ENCODE data around the gene MLLT6.

MLLT6 gene

DNA sequence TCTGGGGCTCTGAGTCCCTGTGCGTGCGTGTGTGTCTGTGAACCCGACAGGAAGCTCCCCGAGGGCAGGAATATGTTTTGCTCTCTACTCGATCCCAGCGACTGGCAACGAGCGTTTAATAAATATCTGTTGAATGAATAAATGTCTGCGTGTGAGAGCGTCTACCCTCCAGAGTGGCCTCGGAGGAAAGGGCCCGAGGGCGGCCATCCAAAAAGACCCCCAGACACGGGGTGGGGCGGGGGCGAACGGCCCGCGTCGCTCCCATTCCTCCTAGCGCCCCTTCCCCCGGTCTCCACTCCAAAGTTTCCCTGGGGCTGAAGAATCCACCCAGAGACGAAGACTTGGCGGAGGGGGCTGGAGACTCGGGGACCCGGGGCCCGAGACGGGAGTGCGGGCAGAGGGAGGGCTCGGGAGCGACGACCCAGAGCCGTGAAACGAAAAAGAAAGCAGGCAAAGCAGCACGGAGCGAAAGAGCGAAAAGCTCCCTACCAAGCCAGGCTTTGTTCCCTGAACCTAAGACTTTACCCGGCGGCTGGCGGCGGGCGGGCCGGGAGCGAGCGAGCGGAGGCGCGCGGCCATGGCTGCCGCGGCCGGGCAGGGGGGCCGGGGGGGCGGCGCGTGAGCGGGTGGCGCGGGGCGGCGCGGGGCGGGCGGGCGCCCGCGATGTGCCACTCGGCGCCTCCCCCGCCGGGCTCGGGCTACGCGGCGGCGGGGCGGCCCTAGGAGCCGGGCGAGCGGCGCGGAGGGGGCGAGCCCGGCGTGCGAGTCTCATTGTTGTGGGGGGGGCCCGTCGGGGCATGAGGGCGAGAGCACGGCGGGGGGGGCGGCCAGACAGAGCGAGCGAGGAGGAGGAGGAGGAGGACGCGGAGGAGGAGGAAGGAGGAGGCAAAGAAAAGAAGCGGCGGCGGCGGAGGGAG lies at the start of gene MLLT6:
Gene MLLT6, plus strand, starts transcription at position 668 of the 917 bp plus-strand sequence. CDS start 360 bp downstream, outside the sequence.
- DNase-seq, result peak; percentile 80

- DNase-seq, result no peak
These were observed 47.9 kb upstream of the MLLT6 start for GRCh38 chr17:38656959-38657823.

DNA sequence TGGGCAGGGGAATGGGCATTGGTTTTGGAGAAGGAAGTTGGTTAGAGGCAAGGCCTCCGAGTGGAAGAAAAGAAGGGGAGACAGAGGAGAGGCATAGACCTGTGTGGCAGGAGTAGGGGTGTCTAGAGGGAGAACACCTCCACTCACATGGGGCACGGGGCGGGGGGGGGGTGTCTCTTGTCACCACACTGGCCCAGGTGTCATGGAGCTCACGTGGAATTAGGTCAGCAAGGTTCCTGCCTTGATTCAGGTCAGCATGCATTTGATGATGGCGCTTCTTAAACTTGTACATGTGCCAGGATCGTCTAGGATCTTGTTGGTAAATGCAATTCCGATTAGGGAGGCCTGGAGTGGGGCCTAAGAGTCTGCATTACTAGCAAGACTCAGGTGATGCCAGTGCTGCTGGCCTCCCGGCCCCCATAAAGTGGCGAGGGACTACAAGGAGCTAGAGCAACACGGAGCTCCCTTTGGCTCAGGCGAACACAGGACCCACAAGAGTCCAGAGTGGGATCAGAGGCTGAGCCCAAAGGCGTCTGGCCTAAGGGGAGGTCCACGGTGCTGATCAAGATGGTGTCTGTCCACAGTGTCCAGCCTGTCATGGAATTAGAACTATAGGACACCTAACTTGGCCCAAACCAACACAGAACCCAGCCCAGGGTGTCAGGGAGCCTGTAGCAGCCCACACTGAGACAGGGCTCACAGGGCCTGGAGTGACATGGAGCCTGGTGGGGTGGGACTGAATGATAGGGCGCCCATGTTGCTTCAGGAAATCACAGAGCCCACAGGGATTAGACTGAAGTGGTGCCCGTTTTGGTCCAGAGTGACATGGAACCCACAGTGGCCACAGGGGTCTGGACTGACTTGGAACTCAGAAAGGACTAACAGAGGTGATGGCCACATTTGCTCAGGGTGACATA lies 47.0 kb upstream of the MLLT6 start:
- no peak for DNase-seq

GRCh38 chr17:38658741-38659345 lies 46.2 kb upstream of the MLLT6 start:
- no peak for DNase-seq

- DNase-seq, result no peak
These were observed 45.7 kb upstream of the MLLT6 start for GRCh38 chr17:38659415-38659814.

- no peak for DNase-seq
These were observed 44.7 kb upstream of the MLLT6 start for GRCh38 chr17:38660097-38661025.

DNA sequence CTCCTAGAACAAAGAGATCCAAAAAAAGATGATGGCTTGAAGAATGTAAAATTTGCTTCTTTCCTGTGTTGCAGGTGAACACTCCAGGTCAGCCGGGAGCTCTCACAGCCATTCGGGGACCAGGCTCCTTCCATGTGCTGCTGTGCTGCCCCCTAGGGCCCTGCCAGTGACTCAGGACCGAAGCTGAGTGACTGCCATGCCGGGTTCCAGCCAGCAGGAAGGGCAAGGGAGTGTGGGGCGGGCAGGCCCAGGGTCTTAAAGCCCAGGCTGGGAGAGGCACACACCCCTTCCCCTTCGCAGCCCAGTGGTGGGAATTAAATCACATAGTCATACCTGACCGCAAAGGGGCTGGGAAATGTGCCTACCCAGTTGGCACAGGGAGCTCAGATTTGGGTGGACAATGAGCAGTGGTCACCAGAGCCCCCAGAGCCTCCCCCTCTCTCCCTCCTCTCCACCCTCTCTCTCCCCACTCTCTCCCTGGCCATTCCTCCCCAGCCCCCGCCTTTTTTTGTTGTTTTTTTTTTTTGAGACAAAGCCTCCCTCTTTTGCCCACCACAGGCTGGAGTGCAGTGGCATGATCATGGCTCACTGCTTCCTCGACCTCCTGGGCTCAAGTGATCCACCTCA lies 41.8 kb upstream of the MLLT6 start:
- peak; percentile 80 for DNase-seq

DNA sequence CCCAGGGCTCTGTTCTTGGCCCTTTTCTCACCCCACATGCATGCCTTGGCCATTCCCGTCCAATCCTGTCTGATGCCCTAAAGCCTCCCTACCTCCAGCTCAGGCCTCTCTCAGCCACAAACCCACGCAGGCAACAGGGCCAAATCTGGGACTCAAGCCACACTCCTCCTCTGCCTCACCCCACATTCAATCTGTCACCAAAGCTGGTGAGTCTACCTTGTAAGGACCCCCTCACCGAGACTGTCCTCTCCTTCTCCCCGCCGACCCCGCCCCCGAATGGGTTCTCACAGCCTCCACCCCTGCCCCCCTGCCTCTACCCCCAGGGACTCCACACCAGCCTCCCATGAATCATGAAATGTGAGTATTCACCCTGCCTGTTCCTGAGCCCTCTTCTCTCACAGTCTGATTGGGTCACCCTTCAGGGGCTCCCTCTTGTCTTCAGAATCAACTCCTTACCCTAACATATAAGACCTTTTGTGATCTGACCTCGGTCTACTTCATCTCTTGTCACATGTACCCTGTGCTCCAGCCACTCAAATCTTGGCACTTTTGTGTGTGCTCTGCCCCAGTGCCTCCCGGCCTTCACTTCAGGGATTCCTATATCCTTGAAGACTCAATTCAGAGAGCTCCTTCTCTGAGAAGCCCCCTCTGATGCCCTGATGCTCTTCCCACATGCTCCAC lies 41.0 kb upstream of the MLLT6 start:
- no peak for DNase-seq

DNA sequence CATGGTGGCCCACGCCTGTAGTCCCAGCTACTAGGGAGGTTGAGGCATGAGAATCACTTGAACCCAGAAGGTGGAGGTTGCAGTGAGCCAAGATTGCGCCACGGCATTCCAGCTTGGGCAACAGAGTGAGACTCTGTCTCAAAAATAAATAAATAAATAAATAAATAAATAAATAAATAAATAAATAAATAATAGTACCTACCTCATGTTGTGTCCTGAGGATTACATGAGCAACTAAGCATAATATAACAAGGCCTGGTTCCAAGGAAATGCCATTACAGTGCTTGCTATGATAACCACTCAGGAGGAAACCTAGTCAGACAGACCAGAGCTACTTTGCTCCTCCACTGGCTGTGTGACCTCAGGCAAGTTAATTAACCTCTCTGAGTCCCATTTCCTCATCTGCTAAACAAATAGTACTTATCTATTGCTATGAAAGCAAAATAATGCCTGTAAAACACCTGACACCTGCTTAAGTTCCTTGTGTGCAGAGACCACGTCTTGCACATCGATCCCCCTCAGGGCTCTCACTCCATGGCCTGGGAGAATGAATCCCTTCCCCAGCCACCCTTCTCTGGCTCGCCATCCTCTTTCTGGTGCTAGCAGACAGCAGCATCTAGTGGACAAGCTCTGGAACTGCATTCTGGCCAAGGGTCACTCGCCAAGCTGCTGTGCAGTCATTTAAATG lies 37.8 kb upstream of the MLLT6 start:
- DNase-seq, result peak; percentile 73

GRCh38 chr17:38667787-38668122 lies 37.3 kb upstream of the MLLT6 start:
- DNase-seq, result no peak

- no peak for DNase-seq
These were observed 35.6 kb upstream of the MLLT6 start for GRCh38 chr17:38669520-38669919.

DNA sequence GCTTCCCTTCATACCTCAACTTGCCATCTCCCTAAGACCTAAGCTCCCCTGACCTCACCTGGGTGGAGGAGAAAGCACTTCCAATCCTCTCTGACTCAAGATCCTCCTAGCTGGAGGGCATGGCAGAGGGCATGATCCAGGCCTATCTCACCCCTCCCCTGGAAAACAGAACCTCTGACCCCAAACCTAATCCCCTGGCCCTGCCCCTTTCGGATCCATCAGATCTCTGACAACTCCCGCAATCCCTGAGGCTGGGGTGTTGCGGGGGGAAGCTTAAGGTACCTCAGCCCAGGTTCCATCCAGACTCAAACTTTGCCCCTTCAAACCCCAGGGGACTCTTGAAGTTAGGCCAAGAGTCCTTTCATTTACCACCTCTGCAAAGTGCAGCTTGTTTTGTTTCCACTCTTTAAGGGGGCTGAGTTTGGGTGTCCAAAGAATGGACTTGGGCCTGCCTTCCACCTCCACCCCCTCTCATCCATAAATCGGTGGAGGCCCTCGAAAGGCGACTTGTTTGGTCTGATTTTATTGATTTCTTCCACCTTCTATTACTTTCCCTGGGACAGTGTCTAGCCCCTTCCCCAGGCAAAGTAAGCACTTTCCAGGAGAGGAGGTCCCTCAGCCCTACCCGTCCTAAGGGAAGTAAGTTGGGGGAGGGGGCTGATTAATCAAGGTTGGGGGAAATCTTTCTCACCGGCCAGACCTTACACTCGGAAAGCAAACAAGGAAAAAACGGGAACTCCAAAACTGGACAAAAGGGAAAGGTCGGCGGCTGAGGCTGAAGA lies 32.9 kb upstream of the MLLT6 start:
- DNase-seq, result no peak

- DNase-seq, result no peak
These were observed 32.0 kb upstream of the MLLT6 start for GRCh38 chr17:38672788-38673706.

- DNase-seq, result no peak
These were observed 31.4 kb upstream of the MLLT6 start for GRCh38 chr17:38673707-38674013.

GRCh38 chr17:38674014-38674748 lies 30.9 kb upstream of the MLLT6 start:
- peak; percentile 65 for DNase-seq

GRCh38 chr17:38674749-38675615 lies 30.1 kb upstream of the MLLT6 start, which contains the start of gene EPOP:
Gene EPOP, minus strand, starts transcription at chr17:38674957. Its CDS starts 462 bp downstream, at chr17:38674495.
- peak; percentile 86 for DNase-seq

Measured in NCI-H146 (cell line).